ENCODE data around the gene TPPP. TPM values are rescaled to one million over a fixed set of nuclear protein-coding genes. Genes with fewer than 3 reads are reported as not detected.
"Not testable (repeated sequence)": the region's sequence is repeated elsewhere in the genome, so short reads cannot be mapped to it uniquely, and the experiment has no call there.

Gene TPPP
- total RNA-seq, 1 experiment from 2014 or later = 0.12 TPM

DNA sequence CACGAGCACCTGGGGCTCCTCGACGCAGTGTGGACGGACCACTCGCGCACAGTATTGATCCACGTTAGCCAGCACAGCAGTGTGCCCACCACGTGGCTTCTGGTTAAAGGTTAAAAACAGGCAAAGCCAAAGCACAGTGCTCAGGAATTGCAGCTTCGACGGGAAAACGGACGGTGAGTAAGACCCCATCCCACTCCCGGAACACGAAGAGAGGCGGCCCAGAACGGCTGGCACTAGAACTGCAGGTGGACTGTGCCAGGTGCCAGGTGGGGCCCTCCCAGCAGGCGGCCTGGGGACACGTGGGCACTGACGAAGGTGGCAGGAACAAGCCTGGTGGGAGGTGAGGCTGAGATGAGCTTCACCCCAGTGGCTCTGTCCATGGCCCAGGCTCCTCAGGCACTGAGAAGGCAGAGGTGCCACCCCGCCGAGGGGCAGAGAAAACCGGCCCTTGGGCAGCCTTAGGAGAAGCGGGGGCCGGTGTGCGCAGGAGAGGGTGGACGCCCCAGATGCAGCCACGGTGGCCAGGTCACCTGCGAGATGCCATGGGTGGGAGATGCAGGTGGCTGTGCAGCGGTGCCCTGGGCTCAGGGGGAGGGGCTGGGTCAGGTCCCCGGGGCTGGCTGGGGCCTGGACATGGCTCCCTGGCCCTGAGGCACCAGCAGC is 4.7 kb downstream of the TPPP start:
- H3K4me1 Mint-ChIP-seq (ENCODE audit: insufficient read depth, unreplicated experiment); H3K4me3 Mint-ChIP-seq (ENCODE audit: unreplicated experiment); BruUV-seq (replicated peaks); H3K27ac Mint-ChIP-seq (ENCODE audit: low read depth, unreplicated experiment); H3K9me3 Mint-ChIP-seq (ENCODE audit: unreplicated experiment); H3K27me3 Mint-ChIP-seq (ENCODE audit: insufficient read depth, unreplicated experiment); POLR2A ChIA-PET; intact Hi-C loops (cut with micrococcal nuclease); DNase-seq (ENCODE audit: unreplicated experiment); H3K36me3 Mint-ChIP-seq (ENCODE audit: insufficient read depth, unreplicated experiment); CTCF ChIA-PET: not testable (repeated sequence)

DNA sequence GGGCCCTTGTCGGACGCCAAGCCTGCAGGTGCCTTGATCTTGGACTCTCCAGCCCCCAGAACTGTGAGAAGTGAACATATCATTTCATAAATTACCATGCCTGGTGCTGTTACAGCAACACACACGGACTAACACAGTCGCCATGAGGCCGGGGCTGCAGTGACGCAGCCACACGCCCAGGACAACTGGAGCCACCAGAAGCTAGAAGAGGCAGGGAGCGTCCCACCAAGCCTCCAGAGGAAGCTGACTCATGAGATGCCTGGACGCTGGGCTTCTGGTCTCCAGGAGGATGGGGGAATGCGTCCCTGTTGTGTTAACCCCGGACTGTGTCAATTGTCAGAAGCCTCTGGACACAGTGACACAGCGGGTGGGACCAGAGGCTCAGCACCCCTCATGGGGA is 6.2 kb downstream of the TPPP start:
- H3K27me3 Mint-ChIP-seq (ENCODE audit: insufficient read depth, unreplicated experiment); H3K27ac Mint-ChIP-seq (ENCODE audit: low read depth, unreplicated experiment); H3K4me1 Mint-ChIP-seq (ENCODE audit: insufficient read depth, unreplicated experiment); POLR2A ChIA-PET; H3K36me3 Mint-ChIP-seq (ENCODE audit: insufficient read depth, unreplicated experiment); H3K4me3 Mint-ChIP-seq (ENCODE audit: unreplicated experiment); DNase-seq (ENCODE audit: unreplicated experiment); H3K9me3 Mint-ChIP-seq (ENCODE audit: unreplicated experiment); BruUV-seq (replicated peaks); intact Hi-C loops (cut with micrococcal nuclease); CTCF ChIA-PET: not testable (repeated sequence)

DNA sequence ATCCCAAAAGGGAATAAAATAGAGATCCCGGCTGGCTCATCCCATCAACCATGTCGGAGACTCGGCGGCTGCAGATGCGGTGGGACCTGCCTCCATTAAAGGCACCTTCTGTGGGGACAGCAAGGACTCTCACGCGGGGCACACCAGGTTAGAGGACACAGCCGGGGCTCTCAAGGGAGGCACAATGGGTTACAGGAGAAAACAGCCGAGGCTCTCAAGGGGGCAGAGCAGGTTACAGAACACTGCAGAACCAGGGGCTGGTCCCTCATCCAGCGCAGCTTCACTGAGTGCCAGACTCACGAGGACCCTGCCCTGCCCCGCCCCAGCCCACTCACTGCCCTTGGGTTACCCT is 7.0 kb downstream of the TPPP start:
- H3K36me3 Mint-ChIP-seq (ENCODE audit: insufficient read depth, unreplicated experiment); BruUV-seq (replicated peaks); POLR2A ChIA-PET; DNase-seq (ENCODE audit: unreplicated experiment); H3K4me1 Mint-ChIP-seq (ENCODE audit: insufficient read depth, unreplicated experiment); intact Hi-C loops (cut with micrococcal nuclease); H3K4me3 Mint-ChIP-seq (ENCODE audit: unreplicated experiment); CTCF ChIA-PET; H3K27ac Mint-ChIP-seq (ENCODE audit: low read depth, unreplicated experiment); H3K9me3 Mint-ChIP-seq (ENCODE audit: unreplicated experiment); H3K27me3 Mint-ChIP-seq (ENCODE audit: insufficient read depth, unreplicated experiment): not testable (repeated sequence)

DNA sequence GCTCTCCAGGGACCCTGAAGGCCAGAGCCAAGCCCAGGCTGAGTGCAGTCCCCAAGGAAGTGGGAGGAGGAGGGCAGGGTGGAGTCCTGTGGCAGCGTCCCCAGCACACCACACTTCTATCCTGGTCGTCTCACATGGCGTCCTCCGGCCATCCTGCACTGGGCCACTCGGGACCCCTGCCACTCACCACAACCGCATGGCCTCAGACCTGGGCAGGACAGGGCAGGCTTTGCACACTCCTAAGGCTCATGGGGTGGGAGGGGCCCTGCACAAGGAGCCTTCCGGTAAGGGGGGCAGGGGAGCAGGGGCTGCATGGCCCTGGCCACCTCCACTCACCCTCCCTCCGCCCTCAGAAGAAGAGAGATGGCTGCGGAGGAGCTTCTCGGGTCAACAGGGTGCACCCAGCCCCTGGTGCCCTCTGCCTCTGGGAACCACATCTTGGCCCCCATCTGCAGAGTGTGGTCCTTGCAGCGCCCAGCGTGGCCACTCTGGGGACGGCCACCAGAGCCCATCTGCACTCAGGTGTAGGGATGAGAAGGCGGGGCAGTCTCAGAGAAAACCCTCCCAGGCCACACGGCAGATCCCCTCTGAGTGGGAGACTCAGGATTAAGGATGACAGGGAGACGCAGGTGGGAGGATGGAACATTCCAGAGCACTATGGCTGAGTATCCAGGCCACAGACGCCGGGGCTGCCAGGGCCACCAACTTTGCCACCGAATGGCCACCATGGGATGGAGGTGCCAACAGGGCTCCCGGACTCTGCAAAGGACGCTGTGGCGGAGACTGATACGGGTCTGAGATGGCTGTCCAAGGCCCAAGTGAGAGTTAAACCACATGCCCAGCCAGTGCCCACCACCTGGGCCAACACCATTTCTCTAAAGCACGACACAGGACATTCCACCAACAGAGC is 7.6 kb downstream of the TPPP start:
- BruUV-seq (replicated peaks) = no TSS peak
- Mint-ChIP-seq H3K27me3 (ENCODE audit: insufficient read depth, unreplicated experiment) (no peaks in the 10 kb centered on the region), H3K36me3 (ENCODE audit: insufficient read depth, unreplicated experiment) (no peaks in the 10 kb centered on the region), H3K27ac (ENCODE audit: low read depth, unreplicated experiment) (no peak overlapping the region), H3K4me3 (ENCODE audit: unreplicated experiment) (no peak overlapping the region), H3K4me1 (ENCODE audit: insufficient read depth, unreplicated experiment) (no peaks in the 10 kb centered on the region), H3K9me3 (ENCODE audit: unreplicated experiment) (no peaks in the 10 kb centered on the region)
- ChIA-PET CTCF (interaction anchor here (0.6 kb wide), 1 partner anchor 190 kb away, joined by 3 read pairs; no protein-coding TSS in a partner anchor), POLR2A (no interaction called here)
- intact Hi-C loops (cut with micrococcal nuclease) = no loop called here
- no peak for DNase-seq (ENCODE audit: unreplicated experiment)
- TF ChIP-seq, protein P1, sequence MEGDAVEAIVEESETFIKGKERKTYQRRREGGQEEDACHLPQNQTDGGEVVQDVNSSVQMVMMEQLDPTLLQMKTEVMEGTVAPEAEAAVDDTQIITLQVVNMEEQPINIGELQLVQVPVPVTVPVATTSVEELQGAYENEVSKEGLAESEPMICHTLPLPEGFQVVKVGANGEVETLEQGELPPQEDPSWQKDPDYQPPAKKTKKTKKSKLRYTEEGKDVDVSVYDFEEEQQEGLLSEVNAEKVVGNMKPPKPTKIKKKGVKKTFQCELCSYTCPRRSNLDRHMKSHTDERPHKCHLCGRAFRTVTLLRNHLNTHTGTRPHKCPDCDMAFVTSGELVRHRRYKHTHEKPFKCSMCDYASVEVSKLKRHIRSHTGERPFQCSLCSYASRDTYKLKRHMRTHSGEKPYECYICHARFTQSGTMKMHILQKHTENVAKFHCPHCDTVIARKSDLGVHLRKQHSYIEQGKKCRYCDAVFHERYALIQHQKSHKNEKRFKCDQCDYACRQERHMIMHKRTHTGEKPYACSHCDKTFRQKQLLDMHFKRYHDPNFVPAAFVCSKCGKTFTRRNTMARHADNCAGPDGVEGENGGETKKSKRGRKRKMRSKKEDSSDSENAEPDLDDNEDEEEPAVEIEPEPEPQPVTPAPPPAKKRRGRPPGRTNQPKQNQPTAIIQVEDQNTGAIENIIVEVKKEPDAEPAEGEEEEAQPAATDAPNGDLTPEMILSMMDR (IDR thresholded peaks at IDR 0.05; ENCODE audit: unreplicated experiment) = no peak

DNA sequence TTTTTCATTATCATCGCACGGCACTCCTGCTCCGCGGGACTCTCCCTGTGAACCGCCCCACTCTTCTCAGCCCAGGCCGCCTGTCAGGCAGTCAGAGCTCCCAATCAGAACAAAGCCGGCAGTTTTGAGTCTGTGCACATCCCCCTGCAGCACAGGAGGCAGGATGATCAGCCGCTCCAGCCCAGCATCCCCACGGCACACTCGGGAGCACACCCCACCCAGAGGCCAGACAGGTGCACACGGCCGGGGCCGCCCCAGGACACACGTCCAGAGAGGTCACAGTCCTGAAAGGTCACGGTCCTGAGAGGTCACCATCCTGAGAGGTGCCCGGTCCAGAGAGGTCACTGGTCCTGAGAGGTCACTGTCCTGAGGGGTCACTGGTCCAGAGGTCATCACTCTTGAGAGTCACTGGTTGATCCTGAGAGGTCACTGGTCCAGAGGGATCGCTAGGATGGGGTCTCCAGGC is 8.4 kb downstream of the TPPP start:
- CTCF ChIA-PET = interaction anchor here (0.6 kb wide), 1 partner anchor 191 kb away, joined by 3 read pairs; no protein-coding TSS in a partner anchor
- no TSS peak for BruUV-seq (replicated peaks)
- H3K27me3 Mint-ChIP-seq (ENCODE audit: insufficient read depth, unreplicated experiment) = no peaks in the 10 kb centered on the region

More for the DNA sequence above, 8.4 kb downstream of the TPPP start:
- intact Hi-C loops (cut with micrococcal nuclease) = no loop called here
- POLR2A ChIA-PET = no interaction called here
- no peak overlapping the region for H3K4me3 Mint-ChIP-seq (ENCODE audit: unreplicated experiment)
- no peaks in the 10 kb centered on the region for H3K36me3 Mint-ChIP-seq (ENCODE audit: insufficient read depth, unreplicated experiment)
- no peaks in the 10 kb centered on the region for H3K9me3 Mint-ChIP-seq (ENCODE audit: unreplicated experiment)
- TF ChIP-seq, protein P1 (IDR thresholded peaks at IDR 0.05; ENCODE audit: unreplicated experiment) = no peak
- no peaks in the 10 kb centered on the region for H3K4me1 Mint-ChIP-seq (ENCODE audit: insufficient read depth, unreplicated experiment)
- H3K27ac Mint-ChIP-seq (ENCODE audit: low read depth, unreplicated experiment) = no peak overlapping the region
- DNase-seq (ENCODE audit: unreplicated experiment) = no peak
